Frontal cortex (tissue), 4 donors: ENCODE measurements around the gene L2HGDH. TPM values are rescaled to one million over a fixed set of nuclear protein-coding genes. Genes with fewer than 3 reads are reported as not detected.
A peak's percentile ranks its signal among the peaks of the same experiment; 100 is the strongest.
"Not testable (repeated sequence)": the region's sequence is repeated elsewhere in the genome, so short reads cannot be mapped to it uniquely, and the experiment has no call there.

Source experiments
- DNase-seq, 2 donors: peaks; one replicate each; pipeline ENCODE4 v3.0.0; 2012; ENCODE audit warnings: low spot score in 2 of 2
- FAIRE-seq: peaks from 2 replicates; lab custom pipeline; 2012; peaks lifted over from hg19 to GRCh38; lab: Jason Lieb, UNC
- total RNA-seq: library from RNA; depleted of rRNA; stranded (reverse); fragments of >200 nt; gene quantifications from one replicate; pipeline ENCODE4 v1.2.3, GENCODE V29; 2014
- donor health status: control.
- donor health status: control.
- donor health status: control.

L2HGDH gene
- total RNA-seq, 1 donor from 2014 or later: 18.3 TPM

DNA sequence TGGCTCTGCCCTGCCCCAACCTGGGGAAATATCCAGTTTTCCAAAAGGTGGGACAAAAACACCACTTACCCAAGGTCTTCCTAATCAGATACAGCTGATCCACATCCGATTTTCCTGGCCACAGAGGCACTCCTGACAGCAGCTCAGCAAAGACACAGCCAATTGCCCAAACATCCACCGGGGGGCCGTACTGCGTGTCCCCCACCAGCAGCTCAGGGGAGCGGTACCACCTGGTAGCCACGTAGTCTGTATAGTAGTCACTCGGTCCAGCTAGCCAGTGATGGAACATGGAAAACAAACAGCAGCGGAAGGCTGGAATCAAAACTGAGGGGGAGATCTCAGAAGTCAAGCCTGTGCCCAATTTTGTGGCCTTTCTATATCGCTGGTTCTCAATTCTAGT lies 28.9 kb upstream of the L2HGDH start:
- FAIRE-seq (no peak), DNase-seq (no peak)

DNA sequence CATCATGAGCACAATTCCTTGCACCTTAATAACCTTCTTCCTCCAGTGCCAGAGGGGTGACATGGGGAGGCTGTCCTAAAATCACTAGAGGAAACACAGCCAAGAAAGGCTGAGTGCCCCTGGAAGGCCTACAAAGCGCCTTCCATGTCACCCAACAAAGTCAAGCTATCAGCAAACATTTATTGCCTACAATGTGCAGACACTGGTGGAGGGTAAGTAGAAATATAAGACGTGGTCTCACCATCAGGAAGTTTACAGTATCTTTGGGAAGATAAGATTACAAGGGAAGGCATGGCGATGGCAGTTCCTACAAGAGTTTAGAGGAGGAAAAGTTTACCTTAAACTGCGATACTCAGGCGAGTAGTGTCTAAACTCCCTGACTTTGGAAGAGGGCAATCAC lies 28.0 kb upstream of the L2HGDH start:
- no peak for DNase-seq
- FAIRE-seq: no peak

DNA sequence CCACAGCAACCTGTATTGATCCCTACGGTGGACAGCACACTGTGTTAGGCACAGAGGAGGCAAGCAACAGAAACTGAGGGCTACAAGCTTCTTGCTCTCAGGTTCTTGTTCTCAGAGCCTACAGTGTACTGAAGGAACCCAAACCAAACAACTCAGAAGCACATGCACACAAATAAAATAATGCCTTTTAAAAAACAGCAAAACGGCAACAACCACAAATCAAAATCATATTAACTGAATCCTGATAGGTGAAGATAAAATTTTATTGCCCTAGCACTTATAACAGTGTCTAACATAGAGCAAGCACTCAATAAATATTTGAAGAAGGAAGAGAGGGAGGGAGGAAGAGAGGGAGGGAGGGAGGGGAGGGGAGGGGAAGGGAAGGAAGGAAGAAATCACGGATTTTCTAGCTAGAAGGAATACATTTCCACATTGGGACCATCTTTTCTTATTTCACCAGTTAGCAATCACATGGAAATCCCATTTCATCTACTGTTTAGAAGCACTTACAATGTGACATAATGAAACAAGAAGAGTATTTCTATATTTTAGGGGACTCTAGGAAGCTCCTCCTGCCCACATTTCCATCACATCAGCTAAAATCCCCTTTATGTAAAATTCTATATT lies 27.3 kb upstream of the L2HGDH start:
- no peak for FAIRE-seq

DNA sequence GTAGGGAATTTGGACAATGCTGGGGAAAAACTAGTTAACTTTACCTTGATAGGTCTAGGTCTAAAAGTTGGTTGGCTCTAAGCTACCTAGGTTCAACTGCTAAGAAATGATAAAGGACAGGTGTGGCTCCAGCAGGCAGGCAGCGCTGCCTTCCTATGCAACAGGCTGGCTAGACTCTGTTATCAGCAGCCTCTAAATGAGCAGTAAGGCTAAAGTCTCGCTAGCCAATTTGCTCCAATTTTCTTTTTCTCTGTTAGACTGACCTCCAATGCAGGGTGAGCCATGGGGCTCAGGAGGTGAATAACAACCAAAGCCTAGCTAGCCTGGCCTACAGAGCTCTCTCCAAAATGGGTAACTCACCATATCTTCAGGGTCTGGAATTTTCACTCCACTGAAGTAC lies 26.6 kb upstream of the L2HGDH start:
- no peak for FAIRE-seq
- DNase-seq: no peak

More for the DNA sequence above, 27.3 kb upstream of the L2HGDH start:
- DNase-seq: no peak

DNA sequence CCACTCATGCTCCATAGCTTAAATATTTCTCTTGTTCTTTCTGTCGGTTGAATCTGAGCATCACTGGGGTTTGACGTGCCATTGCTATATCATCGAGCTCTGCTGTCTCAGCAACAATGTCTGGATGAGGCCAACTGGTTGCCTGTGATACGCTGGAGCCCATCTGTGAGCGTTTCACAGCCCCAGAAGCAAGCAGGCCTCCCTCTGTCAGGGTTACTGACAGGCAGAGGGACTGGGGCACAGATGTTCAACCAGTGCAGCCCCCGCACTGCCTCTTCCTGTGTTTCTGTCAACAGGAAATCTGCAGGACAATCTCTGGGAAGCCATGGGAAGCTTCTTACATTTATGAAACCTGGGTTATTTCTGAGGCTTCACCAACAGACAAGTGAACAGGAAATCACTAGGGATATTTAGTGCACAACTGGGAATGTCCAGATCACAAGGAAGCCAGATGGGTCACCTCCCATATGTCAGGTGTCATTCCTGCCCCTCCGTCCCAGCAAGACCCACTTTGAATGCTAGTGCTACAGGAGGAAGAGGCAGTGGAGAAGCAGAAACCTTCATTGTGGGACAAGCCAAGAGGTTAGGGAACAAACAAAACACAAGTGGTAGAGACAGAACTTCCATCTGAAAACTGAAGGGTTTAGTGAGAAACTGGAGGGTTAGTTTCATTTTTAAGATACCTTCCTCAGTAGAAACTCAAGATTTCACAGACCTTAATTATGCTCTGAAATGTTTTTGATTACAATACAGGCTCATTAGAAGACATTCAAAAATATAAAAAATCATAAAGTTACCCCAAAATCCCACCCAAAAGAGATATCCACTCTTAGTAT lies 24.2 kb upstream of the L2HGDH start:
- no peak for FAIRE-seq

DNA sequence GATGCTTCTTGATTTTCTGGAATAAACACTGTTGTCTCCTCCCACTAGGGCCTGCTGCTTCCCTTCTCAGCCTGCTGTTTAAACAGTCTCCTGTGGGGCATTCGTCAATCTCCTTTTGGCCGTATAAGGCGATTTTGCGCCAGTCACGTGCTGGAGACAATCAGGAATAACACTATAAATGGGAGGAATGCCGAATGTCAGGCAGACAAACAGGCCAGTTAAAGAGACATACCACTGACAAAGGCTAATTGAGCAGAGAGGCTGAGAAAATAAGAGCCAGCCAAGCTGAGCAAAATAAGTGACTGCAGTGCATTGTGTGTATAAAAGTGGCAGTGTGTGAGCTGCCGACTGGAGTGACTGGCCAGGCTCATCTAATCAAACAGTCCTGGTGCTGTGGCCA lies 23.4 kb upstream of the L2HGDH start:
- peak; percentile 46 for DNase-seq
- FAIRE-seq: no peak

More for the DNA sequence above, 24.2 kb upstream of the L2HGDH start:
- peak in 1 of 2 donors; percentile 42 for DNase-seq

DNA sequence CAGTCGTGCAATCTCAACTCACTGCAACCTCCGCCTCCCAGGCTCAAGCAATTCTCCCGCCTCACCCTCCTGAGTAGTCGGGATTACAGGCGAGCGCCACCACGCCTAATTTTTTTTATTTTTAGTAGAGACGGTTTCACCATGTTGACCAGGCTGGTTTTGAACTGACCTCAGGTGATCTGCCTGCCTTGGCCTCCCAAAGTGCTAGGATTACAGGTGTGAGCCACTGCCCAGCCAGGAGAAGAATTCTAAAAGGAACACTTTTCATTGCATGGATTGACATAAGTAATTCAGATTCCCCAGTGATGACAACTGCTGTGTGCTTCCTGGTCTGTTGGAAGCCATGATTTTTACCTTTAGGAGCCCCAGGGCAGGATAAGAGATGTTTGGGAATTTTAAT lies 22.2 kb upstream of the L2HGDH start:
- FAIRE-seq: no peak

DNA sequence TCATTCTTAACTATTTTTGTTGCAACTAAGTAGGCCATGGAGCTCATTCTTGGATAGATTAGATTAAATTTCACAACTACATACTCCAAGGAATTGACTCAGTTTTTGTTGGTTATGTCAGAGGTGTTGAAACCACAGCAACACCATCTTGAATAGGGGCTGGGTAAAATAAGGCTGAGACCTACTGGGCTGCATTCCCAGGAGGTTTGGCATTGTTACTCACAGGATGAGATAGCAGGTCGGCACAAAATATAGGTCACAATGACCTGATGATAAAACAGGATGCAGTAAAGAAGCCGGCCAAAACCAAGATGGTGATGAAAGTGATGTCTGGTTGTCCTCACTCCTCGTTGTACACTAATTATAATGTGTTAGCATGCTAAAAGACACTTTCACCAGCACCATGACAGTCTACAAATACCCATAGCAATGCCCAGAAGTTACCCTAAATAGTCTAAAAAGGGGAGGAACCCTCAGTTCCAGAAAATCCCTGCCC lies 21.0 kb upstream of the L2HGDH start:
- FAIRE-seq (no peak), DNase-seq (no peak)

More for the DNA sequence above, 22.2 kb upstream of the L2HGDH start:
- DNase-seq: no peak

DNA sequence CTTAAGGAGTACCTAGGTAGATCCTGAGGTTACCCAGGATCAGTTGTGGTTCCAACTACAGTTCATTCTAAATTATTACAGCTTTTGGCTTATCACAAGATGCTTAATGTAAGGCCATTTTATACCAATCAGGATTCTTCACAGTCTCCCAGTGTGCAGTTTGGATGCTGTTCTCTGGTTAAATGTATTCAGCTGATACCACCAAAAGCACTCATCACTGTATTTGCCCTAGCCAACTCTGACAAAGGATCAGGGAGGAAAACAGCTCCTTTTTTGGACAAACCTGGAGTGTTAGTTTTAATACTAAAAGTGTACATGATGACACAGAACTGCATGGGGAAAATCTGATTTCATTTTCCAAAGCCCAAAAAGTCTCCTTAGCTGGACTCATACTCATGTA lies 19.6 kb upstream of the L2HGDH start:
- FAIRE-seq (no peak), DNase-seq (no peak)

DNA sequence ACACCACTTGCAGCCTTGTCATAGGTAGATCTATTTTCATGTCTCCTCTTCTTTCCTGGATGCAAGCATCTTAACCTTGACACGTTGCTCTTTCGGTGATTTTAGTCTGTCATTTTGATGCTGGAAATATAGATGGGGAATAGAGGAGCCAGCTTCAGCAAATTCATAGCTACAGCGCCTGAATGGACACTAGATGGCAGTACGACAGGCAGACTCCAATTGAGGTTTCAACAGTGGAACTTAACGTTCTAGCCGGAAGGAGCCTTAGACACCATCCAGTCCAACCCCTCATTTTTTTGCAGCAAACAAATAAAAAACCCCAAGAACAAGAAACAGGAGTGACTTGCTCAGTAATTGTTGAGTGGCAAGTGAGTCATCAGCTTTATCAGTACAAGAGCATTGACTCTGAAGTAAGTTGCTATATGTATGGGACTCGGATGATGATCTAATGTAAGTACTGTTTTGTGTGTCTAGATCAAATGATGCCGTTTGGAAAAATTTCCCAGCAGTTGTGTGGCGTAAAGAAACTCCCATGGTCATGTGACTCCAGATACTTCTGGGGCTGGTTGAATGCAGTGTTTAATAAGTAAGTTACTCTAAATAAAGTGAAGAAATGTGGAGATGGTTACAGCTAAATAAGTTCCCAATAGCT lies 9.1 kb upstream of the L2HGDH start:
- FAIRE-seq (no peak), DNase-seq (peak in 1 of 2 donors; percentile 57)

DNA sequence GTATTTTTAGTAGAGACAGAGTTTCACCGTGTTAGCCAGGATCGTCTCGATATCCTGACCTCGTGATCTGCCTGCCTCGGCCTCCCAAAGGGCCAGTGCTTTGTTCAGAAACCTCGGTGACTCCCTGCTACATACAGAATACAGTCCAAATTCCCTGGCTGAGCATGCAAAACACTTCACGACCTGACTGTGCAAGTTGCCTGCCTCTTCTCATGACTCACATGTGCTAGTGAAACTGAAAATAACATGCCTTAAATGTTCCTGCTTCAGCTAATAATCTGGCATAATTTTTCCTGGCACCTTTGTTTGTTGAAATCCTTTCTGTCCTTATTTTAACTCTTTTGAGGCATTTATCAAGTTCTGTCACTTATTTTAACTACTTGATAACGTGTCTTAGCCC lies 8.3 kb upstream of the L2HGDH start:
- DNase-seq (no peak), FAIRE-seq (no peak)

DNA sequence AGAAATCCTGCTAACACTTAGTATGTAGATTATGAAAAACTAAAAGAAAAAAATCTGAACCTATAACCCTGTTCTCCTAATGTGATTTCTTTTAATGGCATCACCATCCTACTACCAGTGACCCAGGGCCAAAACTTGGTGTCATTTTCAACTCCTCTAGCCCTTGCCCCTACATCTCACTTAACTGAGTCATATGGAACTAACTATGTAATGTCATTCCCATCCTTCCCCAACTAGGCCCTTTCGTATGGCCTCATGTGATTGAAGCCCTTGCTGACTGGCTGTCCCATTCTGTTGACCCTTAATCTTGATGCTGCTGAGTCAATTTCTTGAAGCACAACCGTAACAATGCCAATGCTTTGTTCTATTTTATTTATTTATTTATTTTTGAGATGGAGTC lies 7.7 kb upstream of the L2HGDH start:
- no peak for FAIRE-seq
- no peak for DNase-seq

DNA sequence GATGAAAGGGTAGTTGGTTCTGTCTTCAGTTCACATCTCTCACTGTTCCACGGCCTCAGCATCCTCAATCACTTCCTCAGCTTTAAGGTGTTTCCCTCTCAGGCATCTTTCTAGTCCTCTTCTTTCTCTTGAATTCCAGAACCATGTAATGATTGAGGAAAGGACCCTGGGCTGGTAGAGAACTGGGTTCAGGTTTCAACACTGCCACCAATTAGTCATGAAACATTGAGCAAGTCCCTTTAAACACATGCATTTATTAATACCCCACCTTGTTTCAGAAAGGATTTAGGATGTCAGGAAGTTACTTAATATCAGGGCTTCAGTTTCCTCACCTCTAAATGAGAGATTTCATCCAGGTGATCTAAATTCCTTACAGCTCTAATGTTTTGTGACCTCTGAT lies 7.3 kb upstream of the L2HGDH start:
- DNase-seq (no peak), FAIRE-seq (no peak)

DNA sequence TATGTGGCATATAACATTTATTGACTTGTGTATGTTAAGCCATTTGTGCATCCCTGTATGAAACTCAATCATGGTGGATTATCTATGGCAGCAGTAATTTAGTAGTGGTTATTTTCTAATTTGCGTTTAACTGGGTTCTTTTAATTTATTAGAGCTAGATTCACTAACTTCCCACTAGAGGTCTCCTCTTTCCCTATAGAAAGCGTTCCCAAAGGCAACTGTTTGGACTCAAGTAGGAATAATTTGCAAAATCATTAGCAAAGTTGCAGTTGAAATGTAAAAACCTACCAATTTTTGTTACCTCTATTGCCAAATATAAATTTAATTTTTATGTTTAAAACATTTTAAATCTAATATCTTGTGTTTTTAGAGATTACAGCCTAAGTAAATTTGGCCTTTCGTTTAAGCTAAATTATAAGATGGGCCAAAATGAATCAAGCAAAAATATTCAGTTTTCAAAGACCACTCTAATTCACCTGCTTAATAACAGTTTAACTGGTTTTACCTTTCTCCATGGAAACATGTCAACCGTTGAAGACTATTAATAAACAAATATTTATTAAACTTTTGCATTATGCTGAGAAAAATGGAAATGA lies 6.1 kb upstream of the L2HGDH start:
- DNase-seq: peak in 1 of 2 donors; percentile 37
- FAIRE-seq: peak; percentile 65

DNA sequence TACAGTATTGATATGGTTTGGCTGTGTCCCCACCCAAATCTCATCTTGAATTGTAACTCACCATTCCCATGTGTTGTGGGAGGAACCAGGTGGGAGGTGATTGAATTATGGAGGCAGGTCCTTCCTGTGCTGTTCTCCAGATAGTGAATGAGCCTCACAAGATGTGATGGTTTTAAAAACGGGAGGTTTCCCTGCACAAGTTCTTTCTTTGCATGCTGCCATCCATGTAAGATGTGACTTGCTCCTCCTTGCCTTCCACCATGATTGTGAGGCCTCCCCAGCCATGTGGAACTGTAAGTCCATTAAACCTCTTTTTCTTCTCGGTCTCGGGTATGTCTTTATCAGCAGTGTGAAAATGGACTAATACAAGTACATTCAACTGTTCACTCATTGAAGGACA lies 2.1 kb upstream of the L2HGDH start:
- DNase-seq, FAIRE-seq: not testable (repeated sequence)

DNA sequence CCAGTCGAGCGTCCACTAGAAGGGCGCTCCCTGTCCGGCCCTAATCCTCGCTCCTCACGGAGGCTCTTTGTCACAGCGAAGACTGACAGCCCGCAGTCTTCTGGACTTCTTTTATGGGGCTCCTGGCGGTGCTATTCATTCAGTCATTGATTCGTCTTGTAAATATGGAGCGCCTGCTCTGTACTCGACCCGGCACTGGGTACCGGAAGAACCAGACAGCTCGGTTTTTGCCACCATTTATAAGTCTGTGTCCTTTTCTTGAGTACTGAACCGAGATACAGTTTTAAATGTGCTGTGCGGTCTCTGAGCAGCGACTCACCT lies 665 bp upstream of the L2HGDH start:
- DNase-seq (no peak), FAIRE-seq (no peak)

DNA sequence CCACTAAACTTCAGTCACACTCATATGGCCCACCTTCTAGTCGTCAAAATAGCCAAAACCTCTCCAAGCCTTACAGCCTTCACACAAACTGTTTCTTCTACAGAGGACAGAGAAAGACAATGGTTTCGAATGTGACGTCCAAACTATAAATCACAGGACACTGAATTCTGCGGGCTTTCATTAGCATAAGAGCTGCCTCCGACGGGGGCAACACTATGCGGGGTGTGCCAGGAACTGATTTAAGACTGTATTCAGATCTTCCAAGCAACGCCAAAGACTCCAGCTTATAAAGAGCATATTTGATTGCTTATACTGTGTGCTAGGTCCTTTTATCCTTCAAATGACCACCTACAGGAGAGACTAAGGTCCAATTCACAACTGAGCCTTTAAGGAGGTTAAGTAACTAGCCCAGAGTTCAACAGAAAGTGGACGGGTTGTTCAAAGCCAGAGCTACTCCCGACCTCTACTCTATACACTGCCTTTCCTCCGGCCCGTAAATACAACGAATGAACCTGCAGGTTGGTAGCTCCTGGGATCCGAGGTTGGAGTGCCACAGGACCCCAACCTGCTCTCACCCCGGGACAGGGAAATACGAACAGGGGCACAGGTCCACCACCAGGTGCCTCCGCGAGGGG lies 575 bp downstream of the L2HGDH start:
- peak in 1 of 2 donors; percentile 18 for DNase-seq
- no peak for FAIRE-seq

DNA sequence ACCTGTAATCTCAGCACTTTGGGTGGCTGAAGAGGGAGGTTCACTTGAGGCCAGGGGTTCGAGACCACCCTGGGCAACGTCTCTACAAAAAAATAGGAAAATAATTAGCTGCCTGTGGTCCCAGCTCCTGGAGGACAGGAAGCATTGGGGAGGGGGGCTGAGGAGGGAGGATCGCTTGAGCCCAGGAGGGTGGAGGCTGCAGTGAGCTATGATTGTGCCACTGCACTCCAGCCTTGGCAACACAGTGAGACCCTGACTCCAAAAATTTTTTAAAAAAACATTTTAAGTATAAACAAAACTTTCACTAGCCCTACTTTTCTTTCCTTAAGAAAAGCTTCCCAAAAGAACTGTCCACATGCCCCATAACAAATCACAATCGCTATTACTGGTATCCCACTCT lies 1.6 kb downstream of the L2HGDH start:
- FAIRE-seq (no peak), DNase-seq (no peak)

DNA sequence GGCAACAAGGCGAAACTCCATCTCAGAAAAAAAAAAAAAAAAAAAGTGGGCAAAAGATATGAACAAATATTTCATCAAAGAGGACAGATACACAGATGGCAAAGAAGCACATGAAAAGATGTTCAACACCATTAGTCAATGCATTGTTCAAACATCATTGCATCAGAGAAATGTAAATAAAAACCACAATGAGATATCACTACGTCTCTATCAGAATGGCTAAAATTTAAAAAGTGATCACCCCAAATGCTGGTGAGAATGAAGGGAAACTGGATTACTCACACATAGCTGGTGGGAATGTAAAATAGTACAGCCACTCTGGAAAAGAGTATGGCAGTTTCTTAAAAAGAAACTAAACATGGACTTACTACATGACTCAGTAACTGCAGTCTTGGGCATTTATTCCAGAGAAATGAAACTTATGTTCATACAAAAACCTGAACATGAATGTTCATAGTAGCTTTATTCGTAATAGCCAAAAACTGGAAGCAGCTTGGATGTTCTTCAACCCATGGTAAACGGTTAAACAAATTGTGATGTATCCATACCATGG lies 3.6 kb downstream of the L2HGDH start:
- no peak for FAIRE-seq
- no peak for DNase-seq
